HFFc6 (cell line): Measurements from ENCODE around the gene ACTRT2. TPM values are rescaled to one million over a fixed set of nuclear protein-coding genes. Genes with fewer than 3 reads are reported as not detected.

Source experiments
- DNase-seq: peaks from one replicate; pipeline ENCODE4 v3.0.0-alpha.2; 2018
- H3K27ac Mint-ChIP-seq: 2 replicates; pipeline ENCODE4 v1.8.0; 2020; ENCODE audit warnings: mild to moderate bottlenecking, mixed read lengths
- H3K27me3 Mint-ChIP-seq: 2 replicates; pipeline ENCODE4 v1.8.0; 2021; ENCODE audit warnings: mild to moderate bottlenecking, moderate library complexity, mixed read lengths; ENCODE audit not compliant: insufficient read depth
- H3K36me3 Mint-ChIP-seq: 2 replicates; pipeline ENCODE4 v1.8.0; 2021; ENCODE audit warnings: low read depth, mixed read lengths
- H3K4me1 Mint-ChIP-seq: 2 replicates; pipeline ENCODE4 v1.8.0; 2020; ENCODE audit warnings: low read depth, mixed read lengths
- H3K4me3 Mint-ChIP-seq: 2 replicates; pipeline ENCODE4 v1.8.0; 2020; ENCODE audit warnings: mild to moderate bottlenecking, moderate library complexity, mixed read lengths
- H3K9me3 Mint-ChIP-seq: 2 replicates; pipeline ENCODE4 v1.8.0; 2020; ENCODE audit warnings: mild to moderate bottlenecking, mixed read lengths
- CTCF ChIP-seq: fragments of 200-600 bp; sonication (generic); IDR thresholded peaks from 2 replicates; pipeline ENCODE4 v1.5.0; 2021; ENCODE audit warnings: antibody characterized with exemption, mild to moderate bottlenecking
- total RNA-seq, 6 experiments: library from RNA; stranded (reverse); fragmentation: NEBNext Ultra II Directional; extraction: Animal tissue kit (Norgen Biotek cat#: 25700); gene quantifications; 2 replicates in 1 of 6; 3 replicates in 5 of 6; pipeline ENCODE4 v1.2.3, GENCODE V29; 2021

ACTRT2 gene
- total RNA-seq, 6 experiments from 2014 or later: not detected

GRCh38 chr1:2999571-2999970 lies 21.7 kb upstream of the ACTRT2 start:
- no peak for TF ChIP-seq CTCF
- H3K27me3 Mint-ChIP-seq: no peaks in the 10 kb centered on the region; the same call in 1 of the 2 replicates
- H3K4me1 Mint-ChIP-seq: no peaks in the 10 kb centered on the region
- no peak overlapping the region for H3K27ac Mint-ChIP-seq
- DNase-seq: no peak
- H3K9me3 Mint-ChIP-seq: peaks cover 27% of the 10 kb centered on the region
- no peaks in the 10 kb centered on the region for H3K36me3 Mint-ChIP-seq
- H3K4me3 Mint-ChIP-seq: no peak overlapping the region

GRCh38 chr1:3000214-3000613 lies 21.1 kb upstream of the ACTRT2 start:
- H3K27ac Mint-ChIP-seq: no peak overlapping the region
- no peaks in the 10 kb centered on the region for H3K4me1 Mint-ChIP-seq
- H3K4me3 Mint-ChIP-seq: no peak overlapping the region
- peaks cover 27% of the 10 kb centered on the region for H3K9me3 Mint-ChIP-seq
- no peak for TF ChIP-seq CTCF
- DNase-seq: no peak
- H3K36me3 Mint-ChIP-seq: no peaks in the 10 kb centered on the region
- H3K27me3 Mint-ChIP-seq: no peaks in the 10 kb centered on the region; the same call in 1 of the 2 replicates

DNA sequence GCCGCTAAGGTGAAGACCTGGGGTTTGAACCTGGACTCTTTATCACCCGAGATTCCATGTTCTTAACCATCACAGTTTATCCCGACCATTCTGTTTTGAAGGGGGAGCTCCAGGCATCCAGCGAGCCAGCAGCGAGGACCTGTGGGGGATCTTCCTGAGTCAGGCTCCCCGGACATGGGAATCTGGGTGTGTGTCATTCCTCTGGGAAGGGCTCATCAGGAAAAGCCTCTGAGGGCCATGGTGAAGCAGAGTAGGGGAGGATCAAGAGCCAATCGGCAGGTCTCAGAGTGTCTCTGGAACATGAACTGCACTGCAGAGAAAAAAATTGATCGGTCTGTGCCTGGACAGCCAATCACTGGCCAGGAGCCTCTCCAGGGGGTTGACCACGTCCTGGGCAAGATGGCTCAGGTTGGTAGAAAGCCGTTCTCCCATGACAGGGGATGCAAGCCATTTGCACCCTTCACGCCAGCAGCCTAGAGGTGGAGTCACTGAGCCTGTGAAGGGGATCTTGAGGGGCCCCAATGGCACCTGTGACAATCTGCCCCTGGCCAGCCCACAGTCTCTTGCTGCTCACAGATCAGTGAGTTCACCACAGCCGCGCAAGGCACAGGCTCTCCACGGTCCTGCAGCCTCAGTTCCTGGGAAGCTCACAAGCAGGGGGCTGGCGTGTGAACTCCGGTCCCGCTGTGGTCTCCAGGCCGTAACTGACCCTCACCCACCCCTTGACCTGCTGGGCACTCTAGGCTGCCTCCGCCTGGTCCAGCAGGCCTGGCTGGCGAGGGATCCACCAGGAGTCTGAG lies 20.4 kb upstream of the ACTRT2 start:
- no peaks in the 10 kb centered on the region; the same call in 1 of the 2 replicates for H3K27me3 Mint-ChIP-seq
- no peaks in the 10 kb centered on the region for H3K4me1 Mint-ChIP-seq
- no peak for TF ChIP-seq CTCF
- H3K4me3 Mint-ChIP-seq: no peak overlapping the region
- no peak overlapping the region for H3K27ac Mint-ChIP-seq
- no peaks in the 10 kb centered on the region for H3K36me3 Mint-ChIP-seq
- H3K9me3 Mint-ChIP-seq: peaks cover 31% of the 10 kb centered on the region
- no peak for DNase-seq

GRCh38 chr1:3001471-3002348 lies 19.6 kb upstream of the ACTRT2 start:
- no peak overlapping the region for H3K27ac Mint-ChIP-seq
- peaks cover 2% of the 10 kb centered on the region; the same call in 1 of the 2 replicates for H3K36me3 Mint-ChIP-seq
- DNase-seq: no peak
- TF ChIP-seq CTCF: no peak
- no peak overlapping the region for H3K4me3 Mint-ChIP-seq
- no peaks in the 10 kb centered on the region; the same call in 1 of the 2 replicates for H3K27me3 Mint-ChIP-seq
- no peaks in the 10 kb centered on the region for H3K4me1 Mint-ChIP-seq
- H3K9me3 Mint-ChIP-seq: peaks cover 39% of the 10 kb centered on the region

- no peaks in the 10 kb centered on the region for H3K4me1 Mint-ChIP-seq
- TF ChIP-seq CTCF: no peak
- no peak overlapping the region for H3K27ac Mint-ChIP-seq
- peaks cover 44% of the 10 kb centered on the region for H3K9me3 Mint-ChIP-seq
- H3K27me3 Mint-ChIP-seq: no peaks in the 10 kb centered on the region; the same call in 1 of the 2 replicates
- peaks cover 4% of the 10 kb centered on the region; the same call in 1 of the 2 replicates for H3K36me3 Mint-ChIP-seq
- no peak for DNase-seq
- no peak overlapping the region for H3K4me3 Mint-ChIP-seq
Measured at GRCh38 chr1:3002349-3003038, 18.8 kb upstream of the ACTRT2 start.
